ENCODE results near the gene LDB2. TPM values are rescaled to one million over a fixed set of nuclear protein-coding genes. Genes with fewer than 3 reads are reported as not detected.

LDB2 gene
- total and polyA plus RNA-seq, 2 donors (not counting 3 experiments of a cell fraction or from before 2014, with no cell fraction given) = 127 to 223 TPM

GRCh38 chr4:16890651-16891050 lies 7.8 kb downstream of the LDB2 start:
- CTCF ChIA-PET = interaction anchor here (1.2 to 1.5 kb wide), 2 partner anchors 26 to 67 kb away, joined by 3 to 4 read pairs; no protein-coding TSS in a partner anchor
- no peak overlapping the region for H2AFZ ChIP-seq (ENCODE audit: low read depth, low read length)
- peaks cover 57% of the 10 kb centered on the region for H3K4me1 ChIP-seq (ENCODE audit: control insufficient read depth, extremely low read depth, insufficient read depth, low read length)
- TF ChIP-seq EZH2 (IDR thresholded peaks at IDR 0.05; ENCODE audit: borderline replicate concordance, low read depth, low read length, severe bottlenecking) = no peak
- dilution Hi-C loops (cut with MboI; ENCODE audit: extremely low pct_ligation_motif_present, low sequenced_read_pairs) = no loop called here
- no peaks in the 10 kb centered on the region for H3K9me3 ChIP-seq (replicated peaks; ENCODE audit: control insufficient read depth, insufficient read depth, low read length)
- no peak overlapping the region for H3K9ac ChIP-seq (replicated peaks; ENCODE audit: extremely low read depth, insufficient read depth, low read length)
- POLR2A ChIA-PET = no interaction called here
- H3K36me3 ChIP-seq (ENCODE audit: control insufficient read depth in 2 of 2, extremely low read depth in 1 of 2, insufficient read depth in 2 of 2, low read length in 2 of 2) = peaks cover 7 to 14% of the 10 kb centered on the region in 2 experiments
- intact Hi-C loops (cut with micrococcal nuclease) = loop anchor here (10.0 kb wide), 1 partner anchor 206 kb away; no protein-coding TSS in a partner anchor
- H3K4me2 ChIP-seq (ENCODE audit: insufficient read depth, low read length) = peak overlapping the region; percentile 42
- no TSS peak for BruUV-seq (replicated peaks)
- no peaks in the 10 kb centered on the region for H3K27me3 ChIP-seq (ENCODE audit: control insufficient read depth in 2 of 2, insufficient read depth in 2 of 2, low read length in 2 of 2)
- H3K4me3 ChIP-seq (replicated peaks in 1 of 3; ENCODE audit: insufficient read depth in 1 of 3, low read depth in 1 of 3, low read length in 3 of 3) = no peak overlapping the region
- FAIRE-seq (no peak), DNase-seq (ENCODE audit: low read depth, low spot score) (no peak)
- H3K27ac ChIP-seq (ENCODE audit: insufficient read depth, low read depth, low read length) = no peak overlapping the region
- peaks cover 54% of the 10 kb centered on the region for H3K79me2 ChIP-seq (ENCODE audit: control insufficient read depth, insufficient read depth, low read length)
- no peaks in the 10 kb centered on the region for H3K9me1 ChIP-seq (replicated peaks; ENCODE audit: control insufficient read depth, extremely low read depth, insufficient read depth, low read length)
- H4K20me1 ChIP-seq (replicated peaks; ENCODE audit: control insufficient read depth, extremely low read depth, insufficient read depth, low read length) = no peaks in the 10 kb centered on the region

- POLR2A ChIA-PET = no interaction called here
- no peaks in the 10 kb centered on the region for H4K20me1 ChIP-seq (replicated peaks; ENCODE audit: control insufficient read depth, extremely low read depth, insufficient read depth, low read length)
- H3K9me1 ChIP-seq (replicated peaks; ENCODE audit: control insufficient read depth, extremely low read depth, insufficient read depth, low read length) = no peaks in the 10 kb centered on the region
- BruUV-seq (replicated peaks) = no TSS peak
- H3K36me3 ChIP-seq (ENCODE audit: control insufficient read depth in 2 of 2, extremely low read depth in 1 of 2, insufficient read depth in 2 of 2, low read length in 2 of 2) = peaks cover 7 to 14% of the 10 kb centered on the region in 2 experiments
- dilution Hi-C loops (cut with MboI; ENCODE audit: extremely low pct_ligation_motif_present, low sequenced_read_pairs) (no loop called here), intact Hi-C loops (cut with micrococcal nuclease) (loop anchor here (10.0 kb wide), 1 partner anchor 205 kb away; no protein-coding TSS in a partner anchor)
- no peak for TF ChIP-seq GATA2 (IDR thresholded peaks at IDR 0.05; ENCODE audit: insufficient read depth, insufficient read length, low read depth, low read length)
- TF ChIP-seq FOS (IDR thresholded peaks at IDR 0.05; ENCODE audit: borderline replicate concordance, insufficient read depth, low read length) = no peak
- no peak for TF ChIP-seq MYC (IDR thresholded peaks at IDR 0.05; ENCODE audit: low read depth, low read length)
- no peak for TF ChIP-seq POLR2AphosphoS5 (IDR thresholded peaks at IDR 0.05; ENCODE audit: insufficient read depth, low read depth, low read length)
- TF ChIP-seq EZH2 (IDR thresholded peaks at IDR 0.05; ENCODE audit: borderline replicate concordance, low read depth, low read length, severe bottlenecking) = no peak
- no peak for TF ChIP-seq JUN (IDR thresholded peaks at IDR 0.05; ENCODE audit: borderline replicate concordance, insufficient read depth, insufficient read length, low read depth)
- TF ChIP-seq, protein P1, sequence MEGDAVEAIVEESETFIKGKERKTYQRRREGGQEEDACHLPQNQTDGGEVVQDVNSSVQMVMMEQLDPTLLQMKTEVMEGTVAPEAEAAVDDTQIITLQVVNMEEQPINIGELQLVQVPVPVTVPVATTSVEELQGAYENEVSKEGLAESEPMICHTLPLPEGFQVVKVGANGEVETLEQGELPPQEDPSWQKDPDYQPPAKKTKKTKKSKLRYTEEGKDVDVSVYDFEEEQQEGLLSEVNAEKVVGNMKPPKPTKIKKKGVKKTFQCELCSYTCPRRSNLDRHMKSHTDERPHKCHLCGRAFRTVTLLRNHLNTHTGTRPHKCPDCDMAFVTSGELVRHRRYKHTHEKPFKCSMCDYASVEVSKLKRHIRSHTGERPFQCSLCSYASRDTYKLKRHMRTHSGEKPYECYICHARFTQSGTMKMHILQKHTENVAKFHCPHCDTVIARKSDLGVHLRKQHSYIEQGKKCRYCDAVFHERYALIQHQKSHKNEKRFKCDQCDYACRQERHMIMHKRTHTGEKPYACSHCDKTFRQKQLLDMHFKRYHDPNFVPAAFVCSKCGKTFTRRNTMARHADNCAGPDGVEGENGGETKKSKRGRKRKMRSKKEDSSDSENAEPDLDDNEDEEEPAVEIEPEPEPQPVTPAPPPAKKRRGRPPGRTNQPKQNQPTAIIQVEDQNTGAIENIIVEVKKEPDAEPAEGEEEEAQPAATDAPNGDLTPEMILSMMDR (IDR thresholded peaks at IDR 0.05; ENCODE audit: extremely low read depth in 1 of 2, insufficient read depth in 1 of 2, low read depth in 1 of 2, low read length in 2 of 2) = no peak
- no peak for TF ChIP-seq POLR2A (IDR thresholded peaks at IDR 0.05; ENCODE audit: low read depth, low read length)
- TF ChIP-seq, protein P2, sequence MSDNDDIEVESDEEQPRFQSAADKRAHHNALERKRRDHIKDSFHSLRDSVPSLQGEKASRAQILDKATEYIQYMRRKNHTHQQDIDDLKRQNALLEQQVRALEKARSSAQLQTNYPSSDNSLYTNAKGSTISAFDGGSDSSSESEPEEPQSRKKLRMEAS (IDR thresholded peaks at IDR 0.05; ENCODE audit: insufficient read depth, insufficient read length) = no peak
- FAIRE-seq = no peak
- H3K9me3 ChIP-seq (replicated peaks; ENCODE audit: control insufficient read depth, insufficient read depth, low read length) = no peaks in the 10 kb centered on the region
- H3K4me2 ChIP-seq (ENCODE audit: insufficient read depth, low read length) = no peak overlapping the region
- no peaks in the 10 kb centered on the region for H3K27me3 ChIP-seq (ENCODE audit: control insufficient read depth in 2 of 2, insufficient read depth in 2 of 2, low read length in 2 of 2)
- no peak overlapping the region for H3K4me3 ChIP-seq (replicated peaks in 1 of 3; ENCODE audit: insufficient read depth in 1 of 3, low read depth in 1 of 3, low read length in 3 of 3)
- no peak overlapping the region for H3K27ac ChIP-seq (ENCODE audit: insufficient read depth, low read depth, low read length)
- peaks cover 50% of the 10 kb centered on the region for H3K4me1 ChIP-seq (ENCODE audit: control insufficient read depth, extremely low read depth, insufficient read depth, low read length)
- CTCF ChIA-PET = interaction anchor here (0.9 to 1.2 kb wide), 2 partner anchors 20 to 66 kb away, joined by 3 read pairs; no protein-coding TSS in a partner anchor
- H3K79me2 ChIP-seq (ENCODE audit: control insufficient read depth, insufficient read depth, low read length) = peaks cover 47% of the 10 kb centered on the region
- H2AFZ ChIP-seq (ENCODE audit: low read depth, low read length) = no peak overlapping the region
- peak; percentile 16 for DNase-seq (ENCODE audit: low read depth, low spot score)
- no peak overlapping the region for H3K9ac ChIP-seq (replicated peaks; ENCODE audit: extremely low read depth, insufficient read depth, low read length)
Observed at GRCh38 chr4:16889945-16890344, 8.5 kb downstream of the LDB2 start.
